HEK293 (cell line): ENCODE data around the gene CDKAL1.

Experiments used
- CTCF ChIP-seq: fragments of 450-650 bp; formaldehyde crosslinking; IDR thresholded peaks from 2 replicates; pipeline ENCODE4 v1.5.1; 2016; ENCODE audit warnings: missing biosample characterization, missing genetic modification characterization
- MYNN ChIP-seq: fragments of 450-650 bp; formaldehyde crosslinking; IDR thresholded peaks from 2 replicates; pipeline ENCODE4 v1.5.1; 2016; ENCODE audit warnings: missing biosample characterization, missing genetic modification characterization, borderline replicate concordance
- PBX3 ChIP-seq: sonication (generic); formaldehyde crosslinking; IDR thresholded peaks from 2 replicates; pipeline ENCODE4 v1.8.1; 2022; ENCODE audit warnings: mild to moderate bottlenecking, moderate library complexity, missing genetic modification reagents
- YY1 ChIP-seq: fragments of 450-650 bp; formaldehyde crosslinking; IDR thresholded peaks from 2 replicates; pipeline ENCODE4 v1.5.1; 2018; ENCODE audit warnings: missing biosample characterization, missing genetic modification characterization
- ZBTB26 ChIP-seq: fragments of 450-650 bp; formaldehyde crosslinking; optimal IDR thresholded peaks from 2 replicates; pipeline ENCODE3; 2016; ENCODE audit warnings: missing biosample characterization, mild to moderate bottlenecking, missing genetic modification characterization
- ZNF121 ChIP-seq: fragments of 450-650 bp; formaldehyde crosslinking; IDR thresholded peaks from 2 replicates; pipeline ENCODE4 v1.5.1; 2016; ENCODE audit warnings: missing biosample characterization, missing genetic modification characterization
- ZNF292 ChIP-seq: fragments of 450-650 bp; formaldehyde crosslinking; IDR thresholded peaks from 2 replicates; pipeline ENCODE4 v1.5.1; 2016; ENCODE audit warnings: low read depth, missing biosample characterization, missing genetic modification characterization, borderline replicate concordance
- ZNF362 ChIP-seq: fragments of 450-650 bp; formaldehyde crosslinking; IDR thresholded peaks from 2 replicates; pipeline ENCODE4 v1.5.1; 2016; ENCODE audit warnings: missing biosample characterization, missing genetic modification characterization
- ZNF366 ChIP-seq: fragments of 450-650 bp; formaldehyde crosslinking; conservative IDR thresholded peaks from 2 replicates; pipeline ENCODE4 v1.5.1; 2016; ENCODE audit warnings: missing biosample characterization, missing genetic modification characterization
- ZNF785 ChIP-seq: fragments of 450-650 bp; formaldehyde crosslinking; IDR thresholded peaks from 2 replicates; pipeline ENCODE4 v1.5.1; 2016; ENCODE audit warnings: missing biosample characterization, missing genetic modification characterization
- ZSCAN18 ChIP-seq: fragments of 450-650 bp; formaldehyde crosslinking; IDR thresholded peaks from 2 replicates; pipeline ENCODE4 v1.5.1; 2016; ENCODE audit warnings: missing biosample characterization, missing genetic modification characterization

- no peak for TF ChIP-seq CTCF (tag by site-specific recombination)
- TF ChIP-seq ZNF362 (tag by site-specific recombination): no peak
- TF ChIP-seq PBX3 (CRISPR knock-in tag): no peak
- TF ChIP-seq ZSCAN18 (tag by site-specific recombination): no peak
- no peak for TF ChIP-seq ZNF366 (tag by site-specific recombination)
- no peak for TF ChIP-seq ZBTB26 (tag by site-specific recombination)
- no peak for TF ChIP-seq ZNF292 (tag by site-specific recombination)
- no peak for TF ChIP-seq ZNF785 (tag by site-specific recombination)
- TF ChIP-seq ZNF121 (tag by site-specific recombination): no peak
- TF ChIP-seq YY1 (tag by site-specific recombination): no peak
- TF ChIP-seq MYNN (tag by site-specific recombination): no peak
Measured at GRCh38 chr6:20915626-20916025, 381.4 kb downstream of the CDKAL1 start.
